Stimulated activated CD4-positive, alpha-beta T cell treated with anti-CD3 and anti-CD28 coated beads, Interleukin-15, amount 100 ng/mL, for 1 hour (primary cell): ENCODE results near the gene MACROD1.
"Not testable (repeated sequence)": the region's sequence is repeated elsewhere in the genome, so short reads cannot be mapped to it uniquely, and the experiment has no call there.

Experiments used
- DNase-seq, 2 donors: peaks; one replicate each; pipeline ENCODE4 v3.0.0-alpha.2; 2020; ENCODE audit warnings: low read depth in 1 of 2, low spot score in 1 of 2

Gene MACROD1

GRCh38 chr11:64059339-64060140 is 106.4 kb downstream of the MACROD1 start:
- no peak for DNase-seq

GRCh38 chr11:64058494-64058893 is 107.4 kb downstream of the MACROD1 start:
- DNase-seq: no peak

DNA sequence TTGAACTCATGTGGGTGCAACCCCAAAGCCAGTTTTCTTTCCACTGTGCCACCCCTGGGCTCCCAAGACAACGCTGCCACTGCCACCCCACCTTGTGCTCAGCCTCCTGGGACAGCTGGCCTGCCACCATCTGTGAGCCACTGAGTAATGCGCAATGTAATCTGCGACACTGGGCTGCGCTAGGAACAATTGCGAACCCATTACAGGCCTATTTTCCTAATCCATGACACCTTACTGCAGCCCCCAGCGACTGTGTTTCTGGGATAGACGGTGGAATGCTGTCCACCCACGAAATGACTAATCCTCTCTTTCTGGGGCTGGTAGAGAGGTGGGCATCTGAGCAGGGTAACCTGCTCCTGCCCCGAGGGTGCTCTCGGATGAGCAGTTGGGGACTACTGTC is 108.0 kb downstream of the MACROD1 start:
- no peak for DNase-seq

DNA sequence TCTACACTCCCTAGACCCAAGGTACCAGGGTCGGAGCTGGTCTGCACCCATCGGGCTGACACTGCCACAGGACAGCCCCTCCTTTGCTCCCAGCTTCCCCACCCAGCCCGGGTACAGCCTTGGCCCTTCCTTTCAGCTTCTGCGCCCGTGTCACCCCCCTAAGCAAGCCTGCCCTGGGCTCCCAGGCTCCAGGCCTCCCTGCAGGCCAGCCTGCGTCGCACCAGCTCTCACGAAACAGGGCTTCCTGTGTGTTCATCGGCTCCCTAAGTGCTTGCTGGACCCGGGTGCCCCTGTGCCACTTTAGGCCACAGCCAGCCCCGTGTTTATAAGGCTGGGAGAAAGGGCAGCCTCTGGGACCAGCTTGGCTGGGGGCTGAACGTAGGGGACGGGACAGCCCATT is 109.1 kb downstream of the MACROD1 start:
- DNase-seq: no peak

DNA sequence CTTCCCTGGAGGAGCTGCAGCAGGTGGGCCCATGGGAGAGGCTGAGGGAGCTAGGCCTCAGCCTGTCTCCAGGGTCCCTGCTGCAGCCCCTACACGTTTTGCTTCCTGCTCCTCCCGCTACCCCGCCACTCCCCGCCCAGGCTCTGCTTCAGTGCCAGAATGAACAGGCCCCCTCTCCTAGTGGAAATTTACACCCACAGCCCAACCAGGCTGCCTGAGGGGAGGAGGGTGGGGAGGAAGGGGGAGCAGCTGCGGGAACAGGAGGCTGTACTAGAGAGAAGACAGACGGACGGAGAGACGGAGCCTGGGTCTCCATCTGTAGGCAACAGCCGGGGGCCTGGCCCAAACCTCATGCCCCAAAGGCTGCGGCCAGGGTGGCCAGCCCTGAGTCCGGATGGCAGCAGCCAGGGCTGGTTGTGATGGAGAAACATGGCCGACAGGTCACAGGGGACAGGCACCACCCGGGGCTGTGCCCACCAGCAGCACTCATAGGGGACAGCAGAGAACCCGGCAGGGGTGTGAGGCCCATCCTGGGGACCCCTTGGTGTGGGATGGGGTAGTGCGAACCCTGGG is 109.6 kb downstream of the MACROD1 start:
- no peak for DNase-seq

GRCh38 chr11:64055077-64055476 is 110.8 kb downstream of the MACROD1 start:
- no peak for DNase-seq

DNA sequence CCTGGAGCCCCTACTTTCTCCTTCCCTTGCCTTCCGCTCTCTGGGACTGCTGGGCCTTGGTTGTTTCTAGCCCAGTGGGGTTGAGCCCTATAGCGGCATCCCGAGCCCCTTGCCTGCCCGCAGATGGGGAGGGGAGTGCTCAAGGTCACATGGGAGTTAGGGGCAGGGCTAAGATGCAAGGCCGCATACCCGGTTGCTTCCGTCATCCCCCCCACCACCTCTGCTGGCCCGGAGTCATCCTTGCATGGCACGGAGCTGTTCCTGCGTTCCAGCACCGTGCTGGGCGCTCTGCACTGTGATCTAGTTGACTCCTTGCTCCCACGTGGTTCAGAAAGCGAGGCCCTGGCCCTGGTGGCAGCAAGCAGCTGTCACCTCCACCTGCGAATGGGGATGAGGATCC is 112.2 kb downstream of the MACROD1 start:
- DNase-seq: no peak

DNA sequence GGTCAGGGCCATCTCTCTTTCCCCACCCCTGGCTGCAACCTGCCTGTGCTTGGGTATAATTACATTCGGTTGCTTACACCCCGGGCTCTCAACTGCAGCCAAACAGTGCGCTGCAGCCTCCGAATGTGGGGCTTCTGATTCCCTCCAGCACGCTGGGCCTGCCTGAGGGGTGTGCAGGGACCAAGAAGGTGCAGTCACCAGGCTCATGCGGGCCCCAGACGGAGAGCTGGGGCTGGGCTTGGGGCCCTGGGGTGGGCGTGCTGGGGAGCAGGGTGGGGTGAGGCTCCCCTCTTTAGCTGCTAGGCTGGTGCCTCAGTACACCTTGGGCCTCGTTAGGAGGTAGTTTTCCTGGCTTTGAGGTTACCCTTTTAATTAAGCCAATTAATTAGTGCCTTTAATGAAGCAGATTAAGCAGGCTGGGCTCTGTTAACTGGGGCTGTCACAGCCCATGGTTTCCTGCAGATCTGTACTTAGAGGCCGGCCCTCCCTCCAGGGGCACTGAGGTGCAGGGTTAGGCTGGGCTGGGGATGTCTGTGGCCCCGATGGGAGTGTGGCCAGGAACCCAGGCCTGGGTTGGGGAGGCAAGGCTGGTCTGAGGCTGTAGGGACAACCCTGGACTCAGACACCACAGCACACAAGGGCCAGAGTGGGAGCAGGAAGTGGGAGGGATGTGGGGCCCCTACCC is 112.8 kb downstream of the MACROD1 start:
- no peak for DNase-seq

DNA sequence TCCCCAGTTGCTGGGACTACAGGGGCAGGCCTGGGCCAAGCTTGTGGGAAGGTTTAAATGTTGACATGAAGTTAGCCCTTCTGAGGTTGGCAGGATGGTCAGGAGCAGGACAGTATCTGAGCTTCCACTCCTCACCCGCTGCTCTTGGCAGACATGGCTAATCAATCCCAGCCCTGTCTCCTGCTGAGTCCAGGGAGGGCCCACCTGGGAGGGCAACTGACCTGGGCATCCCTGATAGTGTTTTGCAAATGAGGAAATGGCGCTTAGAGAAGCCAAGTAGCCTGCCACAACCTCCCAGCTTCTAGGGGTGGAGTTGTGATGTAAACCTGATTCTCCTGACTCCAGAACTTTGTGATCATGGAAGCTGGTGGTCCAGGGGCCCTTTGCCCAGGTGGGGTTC is 113.5 kb downstream of the MACROD1 start:
- DNase-seq: no peak

DNA sequence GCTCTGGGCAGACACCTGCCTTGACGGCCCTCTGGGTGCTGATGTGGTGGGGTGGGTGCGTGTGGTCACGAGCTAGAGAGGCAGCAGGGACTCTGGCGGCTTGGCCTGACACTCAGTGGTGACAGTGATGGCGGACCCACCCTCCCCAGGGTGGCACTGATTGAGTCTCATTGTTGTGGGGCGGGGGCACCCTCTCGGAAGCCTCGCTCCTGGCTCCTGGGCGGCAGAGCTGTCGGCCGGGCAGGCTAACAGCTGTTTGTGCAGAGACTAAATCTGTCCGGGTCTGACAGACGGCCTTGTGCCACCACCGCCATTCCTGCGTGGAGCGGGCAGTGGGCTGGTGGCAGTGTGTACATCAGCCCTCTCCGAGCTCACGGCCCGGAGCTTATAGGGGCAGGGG is 114.6 kb downstream of the MACROD1 start:
- DNase-seq: no peak

DNA sequence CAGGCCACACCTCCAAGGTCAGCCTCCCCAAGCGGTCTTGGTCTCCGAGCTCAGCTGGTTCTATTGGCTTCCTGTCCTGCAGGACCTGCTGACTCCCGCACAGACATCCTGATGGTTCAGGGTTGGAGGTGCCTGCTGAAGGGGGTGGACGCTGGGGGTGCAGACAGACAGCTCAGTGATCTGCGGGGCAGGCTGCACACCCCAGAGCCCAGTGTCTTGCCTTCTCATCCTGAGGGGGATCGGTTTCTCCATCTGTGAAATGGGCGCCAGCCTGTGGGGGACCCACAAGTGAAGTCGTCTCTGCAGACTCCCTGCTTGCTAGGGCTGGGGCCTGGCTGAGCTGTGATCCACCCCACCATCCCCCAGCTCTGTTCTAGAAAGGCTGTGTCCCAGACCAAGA is 116.4 kb downstream of the MACROD1 start:
- no peak for DNase-seq

GRCh38 chr11:64048042-64048854 is 117.7 kb downstream of the MACROD1 start:
- no peak for DNase-seq

GRCh38 chr11:64047373-64047772 is 118.5 kb downstream of the MACROD1 start:
- not testable (repeated sequence) for DNase-seq

DNA sequence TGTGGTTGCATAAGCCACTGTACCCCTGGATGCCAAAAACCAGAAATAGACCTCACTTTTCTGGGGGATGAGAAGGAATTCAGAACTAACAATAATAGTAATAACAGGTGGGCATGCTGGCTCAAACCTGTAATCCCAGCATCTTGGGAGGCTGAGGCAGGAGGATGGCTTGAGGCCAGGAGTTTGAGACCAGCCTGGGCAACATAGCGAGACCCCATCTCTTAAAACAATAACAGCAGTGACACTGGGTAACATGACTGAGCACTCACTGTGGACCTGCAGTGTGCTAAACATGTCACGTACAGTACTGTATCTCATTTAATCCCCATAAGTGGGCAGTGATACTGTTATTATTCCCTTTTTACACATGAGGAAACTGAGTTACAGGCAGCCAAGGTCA is 120.2 kb downstream of the MACROD1 start:
- DNase-seq: no peak

DNA sequence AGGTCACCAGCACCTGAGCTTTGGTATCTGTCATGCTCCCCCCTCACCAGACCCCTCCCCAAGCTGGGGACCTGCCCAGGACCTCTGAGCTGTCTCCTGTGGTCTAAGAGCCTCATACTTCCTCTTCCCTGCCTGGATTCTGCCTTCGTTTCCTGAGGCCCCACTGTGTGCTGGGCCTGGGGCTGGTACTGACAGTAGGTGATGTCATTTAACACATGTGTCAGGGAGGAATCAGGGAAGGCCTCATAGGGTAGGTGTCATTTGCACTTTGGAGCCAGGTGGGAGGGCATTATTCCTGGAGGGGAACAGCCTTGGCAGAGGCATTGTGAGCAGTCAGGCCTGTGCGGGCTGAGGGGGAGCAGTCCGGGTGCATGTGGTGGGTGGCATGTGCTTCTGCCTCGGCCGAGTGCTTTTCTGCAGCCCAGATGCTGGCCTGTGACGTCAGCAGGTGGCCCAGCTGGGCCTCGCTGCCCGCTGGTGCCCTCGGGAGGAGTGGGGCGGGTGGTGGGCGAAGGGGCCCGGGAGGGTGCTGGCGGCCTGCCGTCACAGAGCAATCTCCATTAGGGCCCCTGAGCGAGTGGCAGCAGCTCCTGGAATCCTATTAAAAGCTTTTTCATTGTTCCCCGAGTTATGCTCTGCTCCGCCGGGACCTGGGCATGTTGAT is 121.1 kb downstream of the MACROD1 start:
- DNase-seq: no peak

GRCh38 chr11:64043545-64043944 is 122.4 kb downstream of the MACROD1 start:
- DNase-seq: no peak

- no peak for DNase-seq
Observed at GRCh38 chr11:64042301-64042700, 123.6 kb downstream of the MACROD1 start.

DNA sequence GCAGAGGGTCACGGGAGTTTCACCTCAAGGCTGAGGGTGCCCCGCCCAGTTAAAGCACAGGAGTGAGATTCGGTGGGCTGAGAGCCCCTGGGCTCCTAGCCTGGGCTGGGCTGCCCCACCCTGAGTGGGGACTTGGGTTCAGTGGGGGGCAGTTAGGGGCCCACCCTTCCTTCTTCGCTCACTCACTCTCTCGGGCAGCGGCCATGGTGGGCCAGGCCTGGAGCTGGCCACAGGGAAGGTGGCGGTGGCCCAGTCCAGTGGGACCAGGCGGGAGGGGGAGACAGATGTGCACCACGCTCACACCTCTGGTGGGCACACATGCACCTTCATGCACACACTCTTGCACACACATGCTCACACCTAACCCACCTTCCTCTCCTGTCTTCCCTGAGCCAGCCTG is 124.1 kb downstream of the MACROD1 start:
- DNase-seq: no peak

DNA sequence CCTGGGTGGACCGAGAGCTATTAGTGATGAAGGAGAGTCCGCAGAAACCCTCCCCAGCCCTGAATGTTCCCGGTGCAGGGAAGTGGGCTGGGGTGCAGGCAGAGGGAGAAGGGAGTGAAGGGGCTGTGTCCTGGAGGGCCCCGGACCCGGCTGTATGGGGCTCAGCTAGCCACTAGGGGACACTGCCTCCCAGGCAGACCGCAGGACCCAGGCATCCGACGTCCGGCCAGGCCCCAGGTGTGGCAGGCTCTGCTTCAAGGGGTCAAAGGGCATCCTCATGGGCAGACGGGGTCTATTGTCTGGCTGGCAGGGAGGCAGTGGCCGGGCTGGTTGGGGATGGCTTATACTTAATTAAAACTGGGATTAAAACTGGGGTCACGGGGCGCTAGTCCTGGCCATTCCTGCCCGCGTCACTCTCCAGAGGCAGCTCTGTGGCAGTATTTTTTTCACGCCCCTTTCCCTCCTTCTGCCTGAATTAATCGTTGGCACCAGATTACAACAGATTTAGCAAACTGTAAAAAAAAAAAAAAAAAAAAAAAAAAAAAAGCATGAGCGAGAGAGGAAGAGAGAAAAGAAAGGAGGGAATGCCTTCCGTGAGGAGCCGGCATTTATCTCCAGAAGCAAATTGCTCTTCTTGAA is 125.1 kb downstream of the MACROD1 start:
- DNase-seq: no peak

DNA sequence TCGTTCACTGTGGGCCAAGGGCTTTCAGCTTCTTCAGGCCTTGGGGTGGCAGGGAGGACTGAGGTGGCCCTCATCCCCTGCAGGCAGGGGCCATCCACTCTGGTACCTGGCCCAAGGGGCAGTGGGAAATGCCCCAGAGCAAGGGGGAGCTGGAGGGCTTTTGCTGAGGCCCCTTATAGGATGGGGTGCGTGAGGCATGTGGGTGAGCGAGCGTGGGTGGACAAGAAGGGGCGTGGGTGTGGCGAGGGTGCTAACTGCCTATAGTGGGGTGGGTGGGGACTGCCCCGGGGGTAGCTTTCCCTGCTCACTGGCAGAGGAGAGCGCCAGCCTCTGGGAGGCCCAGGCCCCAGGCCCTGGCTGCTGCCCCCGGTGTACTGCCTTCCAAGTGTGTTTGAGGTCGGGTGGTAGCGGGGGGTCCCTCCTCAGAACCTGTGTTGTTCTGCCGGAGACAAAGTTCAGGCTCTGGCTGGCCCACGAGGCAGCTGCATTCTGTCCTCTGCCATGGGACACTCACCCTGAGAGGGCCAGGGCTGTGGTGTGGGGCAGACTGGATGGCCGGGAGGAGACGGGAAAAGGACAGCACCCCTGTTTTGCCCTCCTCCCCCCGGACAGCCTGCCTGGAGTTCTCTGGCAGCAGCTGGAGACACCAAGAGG is 126.8 kb downstream of the MACROD1 start:
- no peak for DNase-seq
